B cell (primary cell): ENCODE measurements around the gene ITGB4.

Experiments used
- CTCF ChIP-seq: fragments of 200-600 bp; IDR thresholded peaks from one replicate; pipeline ENCODE4 v1.8.0; 2022; ENCODE audit warnings: antibody characterized with exemption, mild to moderate bottlenecking
- EZH2 ChIP-seq: IDR thresholded peaks from 2 replicates; pipeline ENCODE4 v1.6.1; 2012; ENCODE audit warnings: borderline replicate concordance, low read depth, mild to moderate bottlenecking, moderate library complexity, low read length; ENCODE audit not compliant: insufficient read depth, poor library complexity, severe bottlenecking

- no peak for TF ChIP-seq CTCF
- no peak for TF ChIP-seq EZH2
Observed at GRCh38 chr17:75703191-75703590, 18.1 kb upstream of the ITGB4 start.
